Mucosa of stomach (tissue), 1 donor: ENCODE results near the gene TKTL1.

ENCODE experiments used
- H3K27me3 ChIP-seq: one replicate; pipeline ENCODE4 v1.7.0; 2013; ENCODE audit warnings: mild to moderate bottlenecking, low read length; ENCODE audit not compliant: control insufficient read depth, insufficient read depth
- H3K36me3 ChIP-seq: one replicate; pipeline ENCODE4 v1.7.0; 2013; ENCODE audit warnings: low read length; ENCODE audit not compliant: control insufficient read depth, insufficient read depth
- H3K4me1 ChIP-seq: one replicate; pipeline ENCODE4 v1.7.0; 2013; ENCODE audit warnings: mild to moderate bottlenecking, low read length; ENCODE audit not compliant: control insufficient read depth, insufficient read depth
- H3K4me3 ChIP-seq: one replicate; pipeline ENCODE4 v1.7.0; 2013; ENCODE audit warnings: low read length
- H3K9ac ChIP-seq: one replicate; pipeline ENCODE4 v1.7.0; 2013; ENCODE audit warnings: mild to moderate bottlenecking, low read length, moderate library complexity
- H3K9me3 ChIP-seq: one replicate; pipeline ENCODE4 v1.7.0; 2013; ENCODE audit warnings: mild to moderate bottlenecking, low read length, moderate library complexity; ENCODE audit not compliant: control insufficient read depth
- donor health status: Pancreatic carcinoma.

The TKTL1 gene

DNA sequence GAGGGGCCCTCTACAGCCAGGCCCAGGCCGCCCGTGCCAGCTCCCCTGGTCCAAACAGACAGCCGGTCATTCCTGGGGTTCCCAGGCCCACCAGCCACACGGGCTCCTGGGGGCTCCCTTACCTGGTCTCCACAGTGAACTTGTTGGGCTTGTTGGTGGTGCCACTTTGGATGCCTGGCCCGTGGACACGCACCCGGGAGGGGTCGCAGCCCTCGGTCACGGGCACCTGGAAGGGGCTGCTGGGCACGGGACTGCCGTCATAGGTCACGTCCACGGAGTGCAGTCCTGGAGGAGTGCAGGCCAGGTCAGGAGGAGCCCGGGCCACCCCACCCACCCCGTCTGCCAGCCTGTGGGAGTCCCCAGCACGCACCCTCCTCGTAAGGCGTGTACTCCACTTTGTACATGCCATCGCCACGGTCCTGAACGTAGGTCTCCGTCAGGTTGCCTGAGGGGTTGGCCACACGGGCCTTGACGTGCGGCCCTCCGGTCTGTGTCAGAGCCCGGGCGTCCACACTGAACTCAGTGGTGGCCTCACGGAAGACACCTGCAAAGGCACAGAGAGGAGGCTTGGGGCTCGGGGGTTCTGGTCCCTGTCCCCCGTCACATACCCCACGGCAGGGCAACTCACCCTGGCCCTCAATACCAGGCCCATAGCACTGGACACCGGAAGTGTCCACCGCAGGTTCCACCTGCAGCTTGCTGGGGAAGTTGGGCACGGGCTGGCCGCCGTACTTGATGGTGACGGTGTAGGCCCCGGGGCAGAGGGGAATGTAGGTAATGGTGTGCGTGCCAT is 64.0 kb downstream of the TKTL1 start:
- H3K36me3 ChIP-seq, result no peaks in the 10 kb centered on the region
- no peak overlapping the region for H3K9ac ChIP-seq
- H3K27me3 ChIP-seq, result no peaks in the 10 kb centered on the region
- no peaks in the 10 kb centered on the region for H3K4me1 ChIP-seq
- no peaks in the 10 kb centered on the region for H3K9me3 ChIP-seq
- H3K4me3 ChIP-seq, result no peak overlapping the region

DNA sequence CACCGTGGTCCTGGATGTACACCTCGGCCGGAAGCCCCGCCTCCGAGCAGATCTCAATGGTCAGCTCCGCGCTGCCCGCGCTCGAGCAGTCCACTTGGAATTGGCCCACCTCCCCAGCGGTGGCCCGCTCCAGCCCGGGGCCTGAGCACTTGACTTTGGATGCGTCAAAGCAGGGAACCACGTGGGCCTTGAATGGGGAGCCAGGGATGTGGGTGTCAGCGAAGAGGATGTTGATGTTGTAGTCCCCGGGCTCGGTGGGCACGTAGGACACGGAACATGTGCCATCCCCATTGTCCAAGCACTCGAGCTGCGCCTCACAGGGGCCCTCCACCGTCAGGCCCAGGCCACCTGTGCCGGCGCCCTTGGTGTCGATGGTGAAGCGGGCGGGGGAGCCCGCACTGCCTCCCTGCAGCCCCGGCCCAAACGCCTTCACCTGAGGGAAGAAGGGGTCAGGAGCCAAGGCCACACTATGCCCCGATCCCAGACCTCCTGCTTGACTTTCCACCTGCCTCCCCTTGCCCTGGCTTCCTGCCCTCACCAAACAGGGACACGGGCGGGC is 64.6 kb downstream of the TKTL1 start:
- no peaks in the 10 kb centered on the region for H3K36me3 ChIP-seq
- no peak overlapping the region for H3K9ac ChIP-seq
- H3K4me3 ChIP-seq, result no peak overlapping the region
- H3K4me1 ChIP-seq, result no peaks in the 10 kb centered on the region
- no peaks in the 10 kb centered on the region for H3K9me3 ChIP-seq
- H3K27me3 ChIP-seq, result no peaks in the 10 kb centered on the region

DNA sequence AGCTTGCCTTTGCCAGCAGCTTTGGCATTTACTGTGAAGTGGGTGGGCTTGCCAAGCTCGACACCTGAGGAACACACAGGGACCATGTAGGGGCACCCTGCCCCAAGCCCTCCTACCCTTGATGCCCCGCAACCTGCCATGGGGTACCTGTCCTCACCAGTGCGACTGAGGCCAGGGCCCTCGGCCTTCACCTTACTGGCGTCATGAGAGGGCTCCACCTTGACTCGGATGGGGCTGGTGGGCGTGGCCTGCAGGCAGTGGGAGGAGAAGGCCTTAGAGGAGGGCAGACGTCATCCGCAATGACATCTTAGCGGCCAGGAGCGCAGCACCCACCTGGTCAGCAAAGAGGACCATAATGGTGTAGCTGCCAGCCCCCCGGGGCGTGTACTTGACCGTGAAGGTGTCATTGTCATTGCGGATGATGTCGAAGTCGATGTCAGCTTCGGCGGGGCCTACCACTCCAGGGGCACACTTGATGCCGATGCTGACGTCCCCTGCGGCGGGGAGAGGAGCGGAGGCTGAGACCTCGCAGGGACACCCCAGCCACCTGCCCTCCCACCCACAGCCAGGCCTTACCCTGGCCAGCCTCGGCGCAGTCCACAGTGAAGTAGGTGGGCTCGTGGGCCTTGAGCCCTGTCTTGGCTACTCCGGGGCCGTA is 66.6 kb downstream of the TKTL1 start:
- no peaks in the 10 kb centered on the region for H3K36me3 ChIP-seq
- no peaks in the 10 kb centered on the region for H3K4me1 ChIP-seq
- H3K4me3 ChIP-seq, result no peak overlapping the region
- H3K9me3 ChIP-seq, result no peaks in the 10 kb centered on the region
- no peaks in the 10 kb centered on the region for H3K27me3 ChIP-seq
- H3K9ac ChIP-seq, result no peak overlapping the region

DNA sequence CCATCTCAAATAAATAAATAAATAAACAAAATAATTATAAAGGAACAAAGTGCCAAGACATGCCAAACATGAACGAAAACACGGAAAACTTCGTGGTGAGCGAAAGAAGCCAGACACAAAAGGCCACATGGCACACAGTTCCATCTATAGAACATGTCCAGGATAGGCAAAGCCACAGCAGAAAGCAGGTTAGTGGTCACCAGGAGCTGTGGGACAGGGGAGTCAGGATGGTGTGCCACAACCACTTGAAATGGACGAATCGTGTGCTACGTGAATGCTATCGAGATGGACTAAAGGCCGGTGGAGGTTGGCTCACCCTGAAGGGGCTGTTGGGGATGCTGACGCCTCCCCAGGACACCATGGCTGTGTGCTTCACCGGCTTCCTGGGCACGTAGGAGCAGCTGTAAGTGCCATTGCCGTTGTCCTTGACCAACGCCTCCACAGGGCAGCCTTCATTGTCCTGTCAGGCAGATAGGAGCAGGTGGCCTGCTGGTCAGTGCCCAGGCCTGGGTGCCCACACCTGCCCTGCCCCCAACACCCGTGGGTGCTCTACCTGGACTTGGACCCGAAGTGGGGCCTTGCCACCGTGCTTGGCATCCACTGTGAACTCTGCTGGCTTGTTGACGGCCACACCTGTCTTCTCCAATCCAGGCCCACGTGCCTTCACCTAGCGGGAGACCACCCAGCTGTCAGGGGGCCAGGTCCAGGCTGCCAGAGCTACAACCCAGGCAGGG is 68.3 kb downstream of the TKTL1 start:
- Histone ChIP-seq H3K4me3 (no peak overlapping the region), H3K9ac (no peak overlapping the region), H3K4me1 (no peaks in the 10 kb centered on the region), H3K9me3 (no peaks in the 10 kb centered on the region), H3K27me3 (no peaks in the 10 kb centered on the region), H3K36me3 (no peaks in the 10 kb centered on the region)

GRCh38 chrX:154365052-154365600 is 69.5 kb downstream of the TKTL1 start:
- Histone ChIP-seq H3K4me3 (no peak overlapping the region), H3K9ac (no peak overlapping the region), H3K36me3 (no peaks in the 10 kb centered on the region), H3K9me3 (no peaks in the 10 kb centered on the region), H3K27me3 (peaks cover 3% of the 10 kb centered on the region), H3K4me1 (no peaks in the 10 kb centered on the region)

GRCh38 chrX:154365997-154366665 is 70.5 kb downstream of the TKTL1 start:
- Histone ChIP-seq H3K27me3 (peaks cover 5% of the 10 kb centered on the region), H3K9me3 (no peaks in the 10 kb centered on the region), H3K4me1 (no peaks in the 10 kb centered on the region), H3K4me3 (no peak overlapping the region), H3K9ac (no peak overlapping the region), H3K36me3 (no peaks in the 10 kb centered on the region)

DNA sequence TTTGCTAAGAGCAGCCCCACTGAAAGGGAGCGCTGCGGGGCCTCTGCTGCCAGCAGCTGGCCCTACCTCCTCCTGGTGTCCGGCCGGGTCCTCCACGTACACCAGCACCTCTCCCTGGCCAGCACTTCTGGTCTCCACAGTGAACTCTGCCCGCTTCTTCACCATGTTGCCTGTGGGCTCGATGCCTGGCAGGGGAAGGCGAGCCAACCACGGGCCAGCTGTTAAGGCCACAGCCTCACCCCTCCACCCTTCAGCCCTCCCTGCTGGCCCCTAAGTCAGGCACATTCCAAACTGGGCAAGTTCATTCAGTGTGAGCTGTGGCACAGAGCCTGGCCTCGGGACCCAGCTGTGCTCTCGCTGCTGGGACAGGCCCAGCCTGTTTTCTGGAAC is 71.1 kb downstream of the TKTL1 start:
- Histone ChIP-seq H3K9ac (no peak overlapping the region), H3K9me3 (no peaks in the 10 kb centered on the region), H3K4me3 (no peak overlapping the region), H3K27me3 (peaks cover 5% of the 10 kb centered on the region), H3K4me1 (no peaks in the 10 kb centered on the region), H3K36me3 (no peaks in the 10 kb centered on the region)

DNA sequence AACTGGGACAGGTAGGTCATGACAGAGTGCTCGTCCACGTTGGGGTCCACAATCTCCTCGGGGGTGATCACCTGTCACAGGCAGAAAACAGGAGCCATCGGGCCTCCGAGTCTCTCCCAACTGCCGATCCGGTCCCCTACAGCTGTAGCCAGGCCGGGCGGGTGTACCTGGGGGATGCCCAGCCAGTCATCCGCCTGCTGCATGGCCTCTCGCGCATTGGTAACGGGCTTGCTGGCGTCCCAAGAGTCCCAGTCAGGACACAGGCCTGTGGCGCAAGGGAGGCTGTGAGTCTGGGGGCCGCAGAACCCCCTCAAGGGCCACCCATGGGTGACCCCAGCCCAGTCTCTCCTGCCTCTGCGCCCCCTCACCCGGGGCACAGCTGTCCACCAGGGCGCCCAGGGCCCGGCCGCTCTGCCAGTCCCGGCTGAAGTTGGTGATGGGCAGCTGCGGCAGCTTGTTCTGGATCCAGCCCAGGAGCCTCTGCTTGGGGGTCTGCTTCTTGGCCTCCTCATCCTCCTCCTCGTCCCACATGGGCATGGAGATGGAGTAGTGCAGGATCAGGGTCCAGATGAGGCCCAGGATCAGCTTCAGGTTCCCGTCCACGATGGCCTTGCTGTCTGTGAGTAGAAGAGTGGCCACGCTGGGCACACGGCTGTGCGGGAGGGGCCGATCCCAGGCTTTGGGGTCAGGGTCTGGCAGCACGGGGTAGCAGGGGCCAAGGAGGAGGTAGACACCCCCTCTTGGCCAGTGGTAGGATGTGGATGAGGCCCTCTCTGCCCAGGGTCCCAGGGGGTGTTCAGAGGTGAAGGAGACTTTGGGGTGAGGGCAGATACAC is 72.1 kb downstream of the TKTL1 start:
- Histone ChIP-seq H3K27me3 (peaks cover 5% of the 10 kb centered on the region), H3K9ac (no peak overlapping the region), H3K4me1 (no peaks in the 10 kb centered on the region), H3K9me3 (no peaks in the 10 kb centered on the region), H3K4me3 (no peak overlapping the region), H3K36me3 (no peaks in the 10 kb centered on the region)

GRCh38 chrX:154368630-154369448 is 73.2 kb downstream of the TKTL1 start:
- peaks cover 7% of the 10 kb centered on the region for H3K4me1 ChIP-seq
- no peaks in the 10 kb centered on the region for H3K36me3 ChIP-seq

GRCh38 chrX:154369449-154370299 is 74.1 kb downstream of the TKTL1 start:
- Histone ChIP-seq H3K4me1 (peaks cover 12% of the 10 kb centered on the region), H3K27me3 (peaks cover 5% of the 10 kb centered on the region), H3K36me3 (no peaks in the 10 kb centered on the region), H3K9ac (peak overlapping the region; percentile 48), H3K9me3 (no peaks in the 10 kb centered on the region), H3K4me3 (peak overlapping the region; percentile 25)

More at GRCh38 chrX:154368630-154369448, 73.2 kb downstream of the TKTL1 start:
- Histone ChIP-seq H3K9me3 (no peaks in the 10 kb centered on the region), H3K27me3 (peaks cover 5% of the 10 kb centered on the region), H3K4me3 (no peak overlapping the region), H3K9ac (peak overlapping the region; percentile 48)
